Measurements from ENCODE around the gene CPNE1. TPM values are rescaled to one million over a fixed set of nuclear protein-coding genes. Genes with fewer than 3 reads are reported as not detected.

The CPNE1 gene
- total RNA-seq, 4 donors from 2014 or later = 43.3 to 238 (median 103) TPM

- Histone ChIP-seq H3K4me3 (no peak overlapping the region), H3K4me1 (no peaks in the 10 kb centered on the region), H3K36me3 (peaks cover 79% of the 10 kb centered on the region), H3K27ac (no peak overlapping the region), H3K27me3 (no peaks in the 10 kb centered on the region), H3K9me3 (no peaks in the 10 kb centered on the region)
- no peak for TF ChIP-seq POLR2A (IDR thresholded peaks at IDR 0.05)
- no peak for TF ChIP-seq CTCF (IDR thresholded peaks at IDR 0.05)
- TF ChIP-seq POLR2AphosphoS5 (IDR thresholded peaks at IDR 0.05) = no peak
- TF ChIP-seq EP300 (IDR thresholded peaks at IDR 0.05) = no peak
- WGBS = 98% methylated on average over 8 of the region's 8 CpGs
- DNase-seq (ENCODE audit: low spot score in 2 of 2) = no peak
Observed at GRCh38 chr20:35674921-35675320, 10.2 kb upstream of the CPNE1 start.

GRCh38 chr20:35673884-35674283 lies 9.2 kb upstream of the CPNE1 start:
- no peak overlapping the region for H3K4me3 ChIP-seq
- no peaks in the 10 kb centered on the region for H3K4me1 ChIP-seq
- no peak for DNase-seq (ENCODE audit: low spot score in 2 of 2)
- 96% methylated on average over 3 of the region's 4 CpGs for WGBS
- no peaks in the 10 kb centered on the region for H3K27me3 ChIP-seq
- TF ChIP-seq CTCF (IDR thresholded peaks at IDR 0.05) (no peak), POLR2AphosphoS5 (IDR thresholded peaks at IDR 0.05) (no peak), EP300 (IDR thresholded peaks at IDR 0.05) (no peak), POLR2A (IDR thresholded peaks at IDR 0.05) (no peak)
- no peaks in the 10 kb centered on the region for H3K9me3 ChIP-seq
- H3K27ac ChIP-seq = no peak overlapping the region
- H3K36me3 ChIP-seq = peaks cover 83% of the 10 kb centered on the region

- WGBS = 100% methylated on average over 1 of the region's 1 CpG
- Histone ChIP-seq H3K4me3 (no peak overlapping the region), H3K27me3 (no peaks in the 10 kb centered on the region), H3K27ac (no peak overlapping the region), H3K36me3 (peaks cover 65% of the 10 kb centered on the region), H3K9me3 (no peaks in the 10 kb centered on the region), H3K4me1 (no peaks in the 10 kb centered on the region)
- DNase-seq (ENCODE audit: low spot score in 2 of 2) = no peak
- no peak for TF ChIP-seq EP300 (IDR thresholded peaks at IDR 0.05)
- TF ChIP-seq POLR2A (IDR thresholded peaks at IDR 0.05) = no peak
- TF ChIP-seq CTCF (IDR thresholded peaks at IDR 0.05) = no peak
- no peak for TF ChIP-seq POLR2AphosphoS5 (IDR thresholded peaks at IDR 0.05)
Observed at GRCh38 chr20:35669681-35670080, 5.0 kb upstream of the CPNE1 start.

- Histone ChIP-seq H3K4me1 (no peaks in the 10 kb centered on the region), H3K4me3 (no peak overlapping the region), H3K27ac (no peak overlapping the region), H3K9me3 (no peaks in the 10 kb centered on the region), H3K36me3 (peaks cover 61% of the 10 kb centered on the region), H3K27me3 (no peaks in the 10 kb centered on the region)
- 96% methylated on average over 5 of the region's 5 CpGs for WGBS
- TF ChIP-seq EP300 (IDR thresholded peaks at IDR 0.05) = no peak
- no peak for TF ChIP-seq POLR2A (IDR thresholded peaks at IDR 0.05)
- TF ChIP-seq CTCF (IDR thresholded peaks at IDR 0.05) = no peak
- TF ChIP-seq POLR2AphosphoS5 (IDR thresholded peaks at IDR 0.05) = no peak
- DNase-seq (ENCODE audit: low spot score in 2 of 2) = peak in 1 of 2 donors; percentile 15
Observed at GRCh38 chr20:35669221-35669620, 4.5 kb upstream of the CPNE1 start.

- Histone ChIP-seq H3K27ac (no peak overlapping the region), H3K4me1 (peaks cover 28% of the 10 kb centered on the region), H3K27me3 (no peaks in the 10 kb centered on the region), H3K36me3 (peaks cover 28% of the 10 kb centered on the region), H3K9me3 (no peaks in the 10 kb centered on the region), H3K4me3 (no peak overlapping the region)
- 93% methylated on average over 17 of the region's 17 CpGs for WGBS
- TF ChIP-seq CTCF (IDR thresholded peaks at IDR 0.05) (no peak), POLR2A (IDR thresholded peaks at IDR 0.05) (no peak), POLR2AphosphoS5 (IDR thresholded peaks at IDR 0.05) (no peak), EP300 (IDR thresholded peaks at IDR 0.05) (no peak)
- peak in 1 of 2 donors; percentile 40 for DNase-seq (ENCODE audit: low spot score in 2 of 2)
Observed at GRCh38 chr20:35665949-35666288, 1.2 kb upstream of the CPNE1 start.
